GM18858 (cell line): Measurements from ENCODE around the gene AP3B2.
"Not testable (repeated sequence)": the region's sequence is repeated elsewhere in the genome, so short reads cannot be mapped to it uniquely, and the experiment has no call there.

Experiments used
- ATAC-seq: cut with Tn5 transposase; IDR thresholded peaks from one replicate; pipeline ENCODE4 v1.9.1; 2021; ENCODE audit not compliant: unreplicated experiment

Gene AP3B2

GRCh38 chr15:82649226-82649999, 60.3 kb downstream of the AP3B2 start:
- no peak for ATAC-seq

- no peak for ATAC-seq
Measured at GRCh38 chr15:82648257-82649103, 61.2 kb downstream of the AP3B2 start.

GRCh38 chr15:82647835-82648256, 61.8 kb downstream of the AP3B2 start:
- no peak for ATAC-seq

GRCh38 chr15:82647045-82647834, 62.4 kb downstream of the AP3B2 start, which contains the start of gene CPEB1:
TSS of gene CPEB1 (minus strand) at chr15:82647363. CDS start at chr15:82628459, 18,904 bp downstream.
- no peak for ATAC-seq

GRCh38 chr15:82646250-82647044, 63.2 kb downstream of the AP3B2 start:
- no peak for ATAC-seq

- not testable (repeated sequence) for ATAC-seq
Measured at GRCh38 chr15:82644967-82645852, 64.5 kb downstream of the AP3B2 start.

GRCh38 chr15:82643992-82644391, 65.7 kb downstream of the AP3B2 start:
- no peak for ATAC-seq

GRCh38 chr15:82642656-82643055, 67.0 kb downstream of the AP3B2 start:
- ATAC-seq, result no peak

GRCh38 chr15:82641129-82641798, 68.4 kb downstream of the AP3B2 start:
- no peak for ATAC-seq

- ATAC-seq, result no peak
Measured at GRCh38 chr15:82640672-82641071, 69.0 kb downstream of the AP3B2 start.

GRCh38 chr15:82635798-82636197, 73.9 kb downstream of the AP3B2 start:
- ATAC-seq, result no peak

- no peak for ATAC-seq
Measured at GRCh38 chr15:82630033-82630432, 79.6 kb downstream of the AP3B2 start.

GRCh38 chr15:82625136-82625535, 84.5 kb downstream of the AP3B2 start:
- no peak for ATAC-seq

- no peak for ATAC-seq
Measured at GRCh38 chr15:82624438-82624837, 85.2 kb downstream of the AP3B2 start.

GRCh38 chr15:82624008-82624407, 85.7 kb downstream of the AP3B2 start:
- ATAC-seq, result no peak

GRCh38 chr15:82621970-82622369, 87.7 kb downstream of the AP3B2 start:
- no peak for ATAC-seq

GRCh38 chr15:82613747-82614146, 95.9 kb downstream of the AP3B2 start:
- no peak for ATAC-seq

- no peak for ATAC-seq
Measured at GRCh38 chr15:82611348-82611747, 98.3 kb downstream of the AP3B2 start.
